Fibroblast of upper back skin (primary cell): ENCODE data around the gene ZNF341.
"Not testable (repeated sequence)": the region's sequence is repeated elsewhere in the genome, so short reads cannot be mapped to it uniquely, and the experiment has no call there.

Experiments used
- DNase-seq: peaks from one replicate; pipeline ENCODE4 v3.0.0-alpha.2; 2013

The ZNF341 gene

DNA sequence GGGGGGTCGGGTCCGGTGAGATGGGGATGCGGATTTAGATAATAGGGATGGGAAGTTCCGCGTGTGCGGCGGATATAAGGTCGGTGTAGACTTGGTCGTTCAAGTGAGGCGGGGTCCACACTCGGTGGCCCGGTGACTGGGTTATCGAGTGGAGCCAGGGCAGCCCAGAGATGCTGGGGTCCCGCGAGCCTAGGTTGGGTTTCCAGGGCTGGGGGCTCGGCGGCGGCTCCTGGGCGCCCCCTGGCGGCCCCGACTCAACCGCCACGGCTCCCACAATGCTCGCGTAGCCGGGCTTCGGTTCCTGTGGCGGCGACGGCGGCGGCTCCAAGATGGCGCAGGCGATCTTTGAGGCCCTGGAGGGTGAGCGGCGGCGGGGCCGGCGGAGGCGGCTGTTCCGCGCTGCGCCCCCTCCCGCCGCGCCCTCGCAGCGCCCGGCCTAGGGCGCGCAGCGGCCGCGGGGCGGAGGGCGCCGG lies at the start of gene ZNF341:
Gene ZNF341 (plus strand): TSS at position 304 of the 473 bp plus-strand sequence. CDS start 26 bp downstream, at position 330.
- DNase-seq: peak; percentile 83

- DNase-seq: no peak
Measured at GRCh38 chr20:33684533-33685327, 47.1 kb upstream of the ZNF341 start.

- no peak for DNase-seq
Measured at GRCh38 chr20:33685328-33686099, 46.3 kb upstream of the ZNF341 start.

- peak; percentile 90 for DNase-seq
Measured at GRCh38 chr20:33686100-33686983, 45.5 kb upstream of the ZNF341 start, which contains the start of gene E2F1. E2F1 (minus strand) TSS chr20:33686385; CDS start chr20:33686264, 121 bp downstream.

DNA sequence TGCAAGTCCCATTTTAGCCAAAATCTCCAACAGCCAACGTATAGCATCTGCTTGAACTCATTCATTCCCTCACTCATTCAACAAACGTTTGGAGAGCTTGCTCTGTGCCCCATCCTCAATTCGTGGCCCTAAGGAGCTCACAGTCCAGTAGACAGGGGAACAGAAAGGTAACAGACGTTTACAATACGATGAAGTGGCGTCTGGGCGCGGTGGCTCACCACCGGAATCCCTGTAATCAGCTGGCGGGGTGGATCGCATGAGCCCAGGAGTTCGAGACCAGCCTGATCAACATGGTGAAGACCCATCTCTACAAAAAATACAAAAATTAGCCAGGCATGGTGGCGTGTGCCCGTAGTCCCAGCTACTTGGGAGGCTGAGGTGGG lies 44.8 kb upstream of the ZNF341 start:
- no peak for DNase-seq

DNA sequence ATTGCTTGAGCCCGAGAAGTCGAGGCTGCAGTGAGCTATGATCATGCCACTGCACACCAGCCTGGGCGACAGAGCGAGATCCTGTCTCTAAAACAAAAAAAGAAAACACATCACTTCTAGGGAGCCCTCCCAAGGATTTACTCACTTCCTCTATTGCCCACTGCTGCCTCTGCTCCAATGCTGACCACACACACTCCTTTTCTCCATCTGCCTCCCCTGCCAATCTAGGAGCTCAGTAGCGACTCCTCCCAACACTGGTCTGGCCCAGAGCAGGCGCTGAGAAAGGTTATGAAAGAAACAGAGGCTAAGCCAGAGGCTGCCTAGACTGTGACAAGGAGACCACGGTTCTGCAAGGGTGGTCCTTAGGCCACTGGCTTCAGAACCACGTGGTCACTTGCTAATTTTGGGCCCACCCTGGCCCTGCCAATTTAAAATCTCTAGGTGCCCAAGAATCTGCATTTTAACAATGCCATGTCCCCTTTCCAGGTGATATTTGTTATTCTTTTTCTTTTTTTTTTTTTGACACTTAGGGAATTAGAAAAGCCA lies 44.4 kb upstream of the ZNF341 start:
- DNase-seq: peak; percentile 11

DNA sequence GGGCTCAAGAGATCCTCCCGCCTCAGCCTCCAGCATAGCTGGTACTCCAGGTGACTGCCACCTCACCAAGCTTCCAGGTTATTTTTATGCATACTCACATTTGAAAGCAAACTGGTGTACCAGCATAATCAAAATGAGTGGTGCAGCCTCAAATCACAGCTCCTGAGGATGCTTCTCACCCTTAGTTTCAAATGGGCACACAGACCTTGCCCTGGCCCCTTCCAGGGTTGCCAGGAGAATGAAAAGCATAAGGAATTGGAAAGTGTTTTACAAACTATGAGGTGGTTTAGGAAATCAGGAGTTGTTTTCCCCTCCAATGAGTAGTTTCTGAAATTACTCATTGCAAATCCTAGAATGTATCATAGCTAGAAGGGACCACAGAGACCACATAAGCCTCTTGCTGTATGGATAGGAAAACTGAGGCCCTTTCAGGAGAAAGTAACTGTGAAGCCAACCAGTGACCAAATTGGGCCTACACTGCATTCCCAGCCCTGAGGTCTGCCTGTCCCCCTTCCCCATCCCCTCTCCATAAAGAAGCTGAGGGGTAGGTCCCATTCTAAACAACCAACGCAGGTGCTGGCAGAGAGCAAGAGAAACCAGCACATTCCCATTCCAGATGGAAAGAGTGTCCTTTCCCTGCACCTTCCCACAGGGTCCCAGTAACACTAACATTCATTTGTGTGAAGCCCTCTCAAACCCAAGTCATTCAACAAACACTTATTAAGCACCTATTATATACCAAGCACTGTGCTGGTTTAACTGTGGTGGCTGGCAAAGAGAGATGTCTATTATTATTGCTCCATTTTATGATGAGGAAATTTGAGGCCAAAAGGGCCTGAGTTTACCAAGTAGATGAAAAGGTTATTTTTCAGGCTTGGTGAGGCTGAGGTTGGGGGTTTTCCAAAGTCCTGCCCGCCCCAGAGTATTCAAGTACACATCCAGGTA lies 43.5 kb upstream of the ZNF341 start:
- DNase-seq: no peak

GRCh38 chr20:33688938-33689424 lies 42.8 kb upstream of the ZNF341 start:
- DNase-seq: no peak

DNA sequence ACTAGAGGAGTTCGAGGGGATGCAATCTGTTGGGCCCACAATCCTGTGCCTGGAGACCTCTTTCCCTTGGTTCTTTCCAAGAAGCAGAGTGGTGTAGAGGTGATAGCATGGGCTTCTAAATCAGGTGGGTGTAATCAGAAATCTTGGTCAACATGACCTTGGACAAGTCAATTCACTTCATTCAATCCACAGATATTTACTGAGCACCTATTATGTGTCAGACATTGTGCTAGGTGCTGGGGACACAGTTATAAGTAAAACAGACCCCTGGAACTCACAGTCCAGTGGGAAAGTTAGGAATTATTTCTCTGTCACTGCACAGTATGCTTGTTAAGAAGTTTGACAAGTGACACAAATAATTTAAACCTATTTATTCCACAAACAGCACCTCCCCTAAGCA lies 42.3 kb upstream of the ZNF341 start:
- DNase-seq: no peak

GRCh38 chr20:33689973-33690372 lies 41.8 kb upstream of the ZNF341 start:
- peak; percentile 23 for DNase-seq

DNA sequence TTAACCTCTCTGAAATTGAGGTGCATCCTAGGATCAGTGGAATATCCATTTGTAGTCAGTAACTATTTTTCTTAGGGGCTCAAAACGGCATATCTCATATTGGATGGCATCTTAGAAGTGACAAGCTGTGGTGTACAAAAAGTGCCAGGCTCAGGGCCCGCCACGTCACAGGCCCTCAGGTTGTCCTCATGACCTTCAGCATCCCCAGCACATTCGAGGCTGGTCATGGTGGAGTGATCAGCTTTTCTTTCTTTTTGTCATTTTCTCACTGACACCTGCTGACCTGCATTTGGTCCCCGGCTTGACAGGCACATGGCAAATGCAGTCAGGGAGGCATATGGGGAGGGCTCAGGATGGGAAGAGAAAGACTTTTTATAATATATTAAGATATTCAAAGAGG lies 38.5 kb upstream of the ZNF341 start:
- DNase-seq: no peak

DNA sequence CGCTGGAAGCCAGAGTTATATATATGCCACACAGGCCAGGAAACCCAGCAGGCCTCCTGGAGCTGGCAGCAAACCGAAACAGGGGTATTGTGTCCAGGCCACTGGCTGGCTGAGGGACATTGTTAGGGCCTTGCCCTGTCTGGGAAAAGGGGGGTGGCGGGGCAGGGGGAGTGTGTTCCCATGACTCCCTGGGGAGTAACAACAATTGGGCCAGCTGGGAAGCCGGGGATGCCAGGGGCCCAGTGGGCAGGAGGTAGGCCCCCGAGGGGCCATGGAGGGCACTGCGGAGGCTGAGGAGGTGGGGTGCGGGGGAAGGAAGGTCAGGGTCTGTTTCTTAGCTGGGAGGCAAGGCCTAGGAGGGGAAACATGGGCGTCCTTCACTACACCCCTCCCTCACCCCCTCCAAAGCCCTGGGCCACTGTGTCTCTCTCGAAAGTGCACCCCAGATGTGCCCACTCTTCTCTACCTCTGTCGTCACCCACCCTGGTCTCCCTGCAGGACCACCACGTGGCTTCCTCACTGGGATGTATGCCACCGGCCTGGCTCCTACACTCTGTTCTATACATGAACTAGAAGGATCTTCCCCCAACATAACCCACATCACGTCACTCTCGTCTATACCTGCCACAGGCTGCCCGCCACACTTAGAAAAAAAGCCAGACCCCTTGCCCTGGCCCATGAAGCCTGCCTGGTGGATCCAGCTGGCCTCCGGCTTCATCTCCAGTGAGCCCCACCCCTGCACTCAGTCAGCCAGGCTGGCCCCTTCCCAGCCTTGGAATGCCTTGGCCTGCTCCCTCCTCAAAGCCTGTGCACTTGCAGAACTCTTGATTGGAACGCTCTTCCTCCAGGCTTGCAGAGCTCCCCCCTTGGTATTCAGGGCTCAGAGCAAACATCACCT lies 37.8 kb upstream of the ZNF341 start:
- DNase-seq: peak; percentile 11

DNA sequence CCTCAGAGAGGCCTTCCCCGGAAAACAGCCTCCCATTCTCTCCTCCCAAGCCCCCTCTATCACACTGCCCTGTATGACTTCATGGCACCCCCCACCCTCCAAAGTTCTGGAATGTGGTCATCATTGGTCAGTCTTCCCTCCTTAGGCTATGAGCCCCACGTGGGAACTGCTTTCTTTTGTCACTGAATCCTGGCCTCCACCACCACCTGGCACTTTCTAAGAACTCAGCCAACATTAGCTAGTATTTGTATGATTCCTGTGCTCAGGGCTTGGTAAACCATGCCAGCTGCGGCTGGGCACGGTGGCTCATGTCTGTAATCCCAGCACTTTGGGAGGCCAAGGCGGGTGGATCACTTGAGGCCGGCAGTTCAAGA lies 37.2 kb upstream of the ZNF341 start:
- no peak for DNase-seq

GRCh38 chr20:33696448-33696847 lies 35.3 kb upstream of the ZNF341 start:
- no peak for DNase-seq

- DNase-seq: peak; percentile 77
Measured at GRCh38 chr20:33697129-33697528, 34.7 kb upstream of the ZNF341 start.

DNA sequence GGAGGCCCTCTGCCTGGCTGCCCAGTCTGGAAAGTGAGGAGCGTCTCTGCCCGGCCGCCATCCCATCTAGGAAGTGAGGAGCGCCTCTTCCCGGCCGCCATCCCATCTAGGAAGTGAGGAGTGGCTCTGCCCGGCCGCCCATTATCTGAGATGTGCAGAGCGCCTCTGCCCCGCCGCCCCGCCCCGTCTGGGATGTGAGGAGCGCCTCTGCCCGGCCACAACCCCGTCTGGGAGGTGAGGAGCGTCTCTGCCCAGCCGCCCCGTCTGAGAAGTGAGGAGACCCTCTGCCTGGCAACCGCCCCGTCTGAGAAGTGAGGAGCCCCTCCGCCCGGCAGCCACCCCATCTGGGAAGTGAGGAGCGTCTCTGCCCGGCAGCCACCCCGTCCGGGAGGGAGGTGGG lies 32.8 kb upstream of the ZNF341 start:
- DNase-seq: not testable (repeated sequence)

DNA sequence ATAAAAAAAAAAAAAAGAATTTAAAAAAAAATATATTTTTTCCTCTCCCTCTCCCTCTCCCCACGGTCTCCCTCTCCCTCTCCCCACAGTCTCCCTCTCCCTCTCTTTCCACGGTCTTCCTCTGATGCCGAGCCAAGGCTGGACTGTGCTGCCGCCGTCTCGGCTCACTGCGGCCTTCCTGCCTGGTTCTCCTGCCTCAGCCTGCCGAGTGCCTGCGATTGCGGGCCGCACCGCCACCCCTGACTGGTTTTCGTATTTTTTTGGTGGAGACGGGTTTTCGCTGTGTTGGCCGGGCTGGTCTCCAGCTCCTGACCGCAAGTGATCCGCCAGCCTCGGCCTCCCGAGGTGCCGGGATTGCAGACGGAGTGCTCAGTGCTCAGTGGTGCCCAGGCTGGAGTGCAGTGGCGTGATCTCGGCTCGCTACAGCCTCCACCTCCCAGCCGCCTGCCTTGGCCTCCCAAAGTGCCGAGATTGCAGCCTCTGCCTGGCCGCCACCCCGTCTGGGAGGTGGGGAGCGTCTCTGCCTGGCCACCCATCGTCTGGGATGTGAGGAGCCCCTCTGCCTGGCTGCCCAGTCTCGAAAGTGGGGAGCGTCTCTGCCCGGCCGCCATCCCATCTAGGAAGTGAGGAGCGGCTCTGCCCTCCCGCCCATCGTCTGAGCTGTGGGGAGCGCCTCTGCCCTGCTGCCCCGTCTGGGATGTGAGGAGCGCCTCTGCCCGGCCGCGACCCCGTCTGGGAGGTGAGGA lies 30.9 kb upstream of the ZNF341 start:
- not testable (repeated sequence) for DNase-seq

DNA sequence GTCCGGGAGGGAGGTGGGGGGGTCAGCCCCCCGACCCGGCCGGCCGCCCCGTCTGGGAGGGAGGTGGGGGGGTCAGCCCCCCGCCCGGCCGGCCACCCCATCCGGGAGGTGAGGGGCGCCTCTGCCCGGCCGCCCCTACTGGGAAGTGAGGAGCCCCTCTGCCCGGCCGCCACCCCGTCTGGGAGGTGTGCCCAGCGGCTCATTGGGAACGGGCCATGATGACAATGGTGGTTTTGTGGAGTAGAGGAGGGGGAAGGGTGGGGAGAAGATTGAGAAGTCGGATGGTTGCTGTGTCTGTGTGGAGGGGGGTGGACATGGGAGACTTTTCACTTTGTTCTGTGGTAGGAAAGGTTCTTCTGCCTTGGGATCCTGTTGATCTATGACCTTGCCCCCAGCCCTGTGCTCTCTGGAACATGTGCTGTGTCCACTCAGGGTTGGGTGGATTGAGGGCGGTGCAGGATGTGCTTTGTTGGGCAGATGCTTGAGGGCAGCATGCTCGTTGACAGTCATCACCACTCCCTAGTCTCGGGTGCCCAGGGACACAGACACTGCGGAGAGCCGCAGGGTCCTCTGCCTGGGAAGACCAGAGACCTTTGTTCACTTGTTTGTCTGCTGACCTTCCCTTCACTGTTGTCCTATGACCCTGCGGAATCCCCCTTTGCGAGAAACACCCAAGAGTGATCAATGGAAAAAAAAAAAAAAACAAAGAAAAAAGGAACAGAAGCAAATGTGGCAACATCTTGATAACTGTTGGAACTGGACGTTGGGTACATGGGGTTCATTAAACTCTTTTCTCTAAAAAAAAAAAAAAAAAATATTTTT lies 30.0 kb upstream of the ZNF341 start:
- no peak for DNase-seq

DNA sequence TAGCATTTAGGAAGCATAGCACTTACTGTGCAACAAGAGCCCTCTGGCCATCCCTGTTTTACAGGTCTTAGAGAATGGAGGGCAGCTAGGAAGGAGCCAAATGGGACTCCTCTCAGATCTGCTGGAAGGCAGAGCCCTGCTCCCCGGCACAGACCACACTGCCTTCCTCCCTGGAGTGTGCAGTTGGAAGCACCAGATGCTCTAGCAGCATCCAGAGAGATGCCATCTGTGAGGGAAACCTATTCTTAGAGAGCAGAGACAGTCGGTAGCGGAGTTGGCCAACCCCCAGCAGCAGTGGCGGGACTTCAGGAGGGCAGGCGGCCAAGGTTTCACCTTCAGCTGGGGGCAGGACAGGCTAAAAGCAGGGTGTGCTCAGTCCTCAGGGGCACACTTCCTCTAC lies 28.9 kb upstream of the ZNF341 start:
- no peak for DNase-seq
